Measurements from ENCODE around the gene GHR.
"Not testable (repeated sequence)": the region's sequence is repeated elsewhere in the genome, so short reads cannot be mapped to it uniquely, and the experiment has no call there.

Gene GHR

GRCh38 chr5:42569953-42570548, 146.8 kb downstream of the GHR start:
- TF ChIP-seq, protein P1, sequence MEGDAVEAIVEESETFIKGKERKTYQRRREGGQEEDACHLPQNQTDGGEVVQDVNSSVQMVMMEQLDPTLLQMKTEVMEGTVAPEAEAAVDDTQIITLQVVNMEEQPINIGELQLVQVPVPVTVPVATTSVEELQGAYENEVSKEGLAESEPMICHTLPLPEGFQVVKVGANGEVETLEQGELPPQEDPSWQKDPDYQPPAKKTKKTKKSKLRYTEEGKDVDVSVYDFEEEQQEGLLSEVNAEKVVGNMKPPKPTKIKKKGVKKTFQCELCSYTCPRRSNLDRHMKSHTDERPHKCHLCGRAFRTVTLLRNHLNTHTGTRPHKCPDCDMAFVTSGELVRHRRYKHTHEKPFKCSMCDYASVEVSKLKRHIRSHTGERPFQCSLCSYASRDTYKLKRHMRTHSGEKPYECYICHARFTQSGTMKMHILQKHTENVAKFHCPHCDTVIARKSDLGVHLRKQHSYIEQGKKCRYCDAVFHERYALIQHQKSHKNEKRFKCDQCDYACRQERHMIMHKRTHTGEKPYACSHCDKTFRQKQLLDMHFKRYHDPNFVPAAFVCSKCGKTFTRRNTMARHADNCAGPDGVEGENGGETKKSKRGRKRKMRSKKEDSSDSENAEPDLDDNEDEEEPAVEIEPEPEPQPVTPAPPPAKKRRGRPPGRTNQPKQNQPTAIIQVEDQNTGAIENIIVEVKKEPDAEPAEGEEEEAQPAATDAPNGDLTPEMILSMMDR (IDR thresholded peaks at IDR 0.05; ENCODE audit: low read depth, low read length): no peak
- TF ChIP-seq, protein P2, sequence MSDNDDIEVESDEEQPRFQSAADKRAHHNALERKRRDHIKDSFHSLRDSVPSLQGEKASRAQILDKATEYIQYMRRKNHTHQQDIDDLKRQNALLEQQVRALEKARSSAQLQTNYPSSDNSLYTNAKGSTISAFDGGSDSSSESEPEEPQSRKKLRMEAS (IDR thresholded peaks at IDR 0.05; ENCODE audit: low read depth, low read length): no peak
- TF ChIP-seq POLR2A (IDR thresholded peaks at IDR 0.05; ENCODE audit: extremely low read depth, insufficient read length): no peak
- no peak for TF ChIP-seq MYC (IDR thresholded peaks at IDR 0.05; ENCODE audit: low read depth, low read length)
- H3K4me3 ChIP-seq (ENCODE audit: low read depth, low read length): no peak overlapping the region
- DNase-seq (ENCODE audit: low read depth): no peak

DNA sequence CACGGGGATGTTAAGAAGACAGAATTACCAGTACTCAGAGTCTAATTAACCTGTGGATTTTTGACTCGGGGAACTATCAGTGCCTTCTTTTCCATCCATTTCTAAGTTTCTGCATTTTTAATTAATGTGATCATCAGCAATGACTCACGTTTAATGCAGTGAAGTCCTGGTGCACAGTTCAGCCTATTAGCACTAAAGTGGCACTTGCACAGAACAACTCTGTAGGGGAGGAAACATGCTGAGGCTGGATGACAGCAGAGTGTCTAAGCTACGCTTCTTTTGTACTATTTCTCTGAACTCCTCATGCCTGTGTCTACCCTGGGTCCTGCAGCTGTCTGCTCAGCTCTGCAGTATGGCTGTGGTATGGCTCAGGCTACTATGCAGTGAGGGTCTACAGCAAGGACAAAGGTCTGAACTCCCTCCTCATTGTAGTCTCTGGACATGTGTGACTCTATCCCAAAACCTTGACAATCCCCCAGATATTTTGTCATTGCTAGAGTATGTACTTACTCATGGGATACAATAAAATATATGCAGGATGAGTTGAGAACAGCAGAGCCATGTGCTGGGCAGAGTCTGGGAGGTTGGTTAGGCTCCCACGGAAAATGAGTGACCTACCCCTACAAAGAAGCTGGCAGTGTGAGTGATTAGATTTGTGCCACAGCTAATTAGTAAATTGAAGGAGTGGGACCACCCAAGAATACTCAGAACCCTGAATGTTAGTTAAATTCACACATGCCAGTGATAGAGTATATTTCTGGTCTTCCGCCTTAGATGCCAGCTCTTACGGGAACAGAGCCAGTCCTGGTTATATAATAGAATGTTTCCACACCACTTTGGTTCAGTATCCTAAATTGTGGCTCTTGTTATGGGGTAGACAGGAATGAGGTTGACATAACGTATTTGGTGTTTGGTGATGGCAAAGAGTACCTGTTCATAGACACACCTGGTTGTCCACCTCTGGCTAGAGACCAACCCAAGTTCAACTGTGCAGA, 148.0 kb downstream of the GHR start:
- TF ChIP-seq, protein P1 (IDR thresholded peaks at IDR 0.05; ENCODE audit: low read depth, low read length): no peak
- TF ChIP-seq, protein P2 (IDR thresholded peaks at IDR 0.05; ENCODE audit: low read depth, low read length): no peak
- TF ChIP-seq POLR2A (IDR thresholded peaks at IDR 0.05; ENCODE audit: extremely low read depth, insufficient read length) (no peak), MYC (IDR thresholded peaks at IDR 0.05; ENCODE audit: low read depth, low read length) (no peak)
- H3K4me3 ChIP-seq (ENCODE audit: low read depth, low read length): no peak overlapping the region
- DNase-seq (ENCODE audit: low read depth): no peak

- no peak for TF ChIP-seq POLR2A (IDR thresholded peaks at IDR 0.05; ENCODE audit: extremely low read depth, insufficient read length)
- TF ChIP-seq, protein P1 (IDR thresholded peaks at IDR 0.05; ENCODE audit: low read depth, low read length): no peak
- TF ChIP-seq, protein P2 (IDR thresholded peaks at IDR 0.05; ENCODE audit: low read depth, low read length): no peak
- DNase-seq (ENCODE audit: low read depth): no peak
These were observed 149.1 kb downstream of the GHR start for GRCh38 chr5:42572313-42572712.

DNA sequence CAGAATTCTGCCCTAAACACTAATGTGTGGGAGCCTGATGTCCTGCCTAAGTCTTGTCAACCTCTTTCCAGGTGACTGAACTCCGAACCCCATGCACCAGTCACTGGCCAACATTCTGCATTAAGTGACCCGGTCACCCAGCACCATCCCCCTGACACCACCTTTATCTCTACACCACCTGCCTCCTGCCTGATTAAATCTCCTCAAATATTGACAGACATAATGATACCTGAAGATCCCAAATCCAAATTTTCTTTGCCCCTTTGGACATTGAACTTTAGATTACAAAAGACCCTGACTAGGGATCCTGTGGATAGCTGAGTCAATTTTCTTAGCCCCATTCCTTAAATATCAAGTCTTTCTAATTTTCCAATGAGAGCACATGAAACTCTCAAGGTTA, 150.1 kb downstream of the GHR start:
- DNase-seq (ENCODE audit: low read depth): no peak
- no peak overlapping the region for H3K4me3 ChIP-seq (ENCODE audit: low read depth, low read length)
- TF ChIP-seq POLR2A (IDR thresholded peaks at IDR 0.05; ENCODE audit: extremely low read depth, insufficient read length) (no peak), MYC (IDR thresholded peaks at IDR 0.05; ENCODE audit: low read depth, low read length) (no peak)
- TF ChIP-seq, protein P1 (IDR thresholded peaks at IDR 0.05; ENCODE audit: low read depth, low read length): no peak
- TF ChIP-seq, protein P2 (IDR thresholded peaks at IDR 0.05; ENCODE audit: low read depth, low read length): no peak

More at GRCh38 chr5:42572313-42572712, 149.1 kb downstream of the GHR start:
- no peak overlapping the region for H3K4me3 ChIP-seq (ENCODE audit: low read depth, low read length)

GRCh38 chr5:42575914-42576313, 152.7 kb downstream of the GHR start:
- DNase-seq (ENCODE audit: low read depth); H3K4me3 ChIP-seq (ENCODE audit: low read depth, low read length): not testable (repeated sequence)

GRCh38 chr5:42578901-42579300, 155.7 kb downstream of the GHR start:
- DNase-seq (ENCODE audit: low read depth); H3K4me3 ChIP-seq (ENCODE audit: low read depth, low read length): not testable (repeated sequence)

All from NB4 (cell line).